Astrocyte (in vitro differentiated cells and primary cell): Measurements from ENCODE around the gene TAGAP. TPM values are rescaled to one million over a fixed set of nuclear protein-coding genes. Genes with fewer than 3 reads are reported as not detected.

Source experiments
- DNase-seq: peaks from one replicate; pipeline ENCODE4 v3.0.0-alpha.2; 2010; ENCODE audit warnings: low read depth
- FAIRE-seq: peaks from 2 replicates; lab custom pipeline; 2011; peaks lifted over from hg19 to GRCh38; lab: Jason Lieb, UNC
- H2AFZ ChIP-seq: 2 replicates; pipeline ENCODE4 v1.6.0; 2012; ENCODE audit warnings: low read depth, low read length, inconsistent platforms
- H3K27ac ChIP-seq: 2 replicates; pipeline ENCODE4 v1.5.1; 2011; ENCODE audit warnings: low read depth, low read length, inconsistent platforms
- H3K27me3 ChIP-seq: 2 replicates; pipeline ENCODE4 v1.6.0; 2011; ENCODE audit warnings: low read length, inconsistent platforms; ENCODE audit not compliant: insufficient read depth
- H3K36me3 ChIP-seq: 2 replicates; pipeline ENCODE4 v1.5.1; 2011; ENCODE audit warnings: low read length, inconsistent platforms; ENCODE audit not compliant: insufficient read depth
- H3K4me1 ChIP-seq: 2 replicates; pipeline ENCODE4 v1.5.1; 2011; ENCODE audit warnings: low read length, inconsistent platforms; ENCODE audit not compliant: insufficient read depth
- H3K4me2 ChIP-seq: 2 replicates; pipeline ENCODE4 v1.6.0; 2012; ENCODE audit warnings: low read length, inconsistent platforms
- H3K4me3 ChIP-seq: 2 replicates; pipeline ENCODE4 v1.5.1; 2011; ENCODE audit warnings: low read depth, mild to moderate bottlenecking, low read length, inconsistent platforms; ENCODE audit not compliant: insufficient read depth
- H3K79me2 ChIP-seq: 2 replicates; pipeline ENCODE4 v1.6.0; 2012; ENCODE audit warnings: mild to moderate bottlenecking, low read length, inconsistent platforms; ENCODE audit not compliant: insufficient read depth
- H3K9ac ChIP-seq: 2 replicates; pipeline ENCODE4 v1.6.0; 2012; ENCODE audit warnings: mild to moderate bottlenecking, low read length, inconsistent platforms
- H3K9me3 ChIP-seq: 2 replicates; pipeline ENCODE4 v1.5.1; 2012; ENCODE audit warnings: low read depth, mild to moderate bottlenecking, low read length, inconsistent platforms; ENCODE audit not compliant: insufficient read depth
- H4K20me1 ChIP-seq: 2 replicates; pipeline ENCODE4 v1.6.0; 2012; ENCODE audit warnings: low read length, inconsistent platforms; ENCODE audit not compliant: insufficient read depth
- H3K27ac Mint-ChIP-seq: one replicate; pipeline ENCODE4 v1.8.0; 2021; ENCODE audit warnings: mild to moderate bottlenecking, mixed read lengths; ENCODE audit not compliant: unreplicated experiment
- H3K27me3 Mint-ChIP-seq: one replicate; pipeline ENCODE4 v1.8.0; 2021; ENCODE audit warnings: low read depth, mixed read lengths; ENCODE audit not compliant: unreplicated experiment
- H3K36me3 Mint-ChIP-seq: one replicate; pipeline ENCODE4 v1.8.0; 2021; ENCODE audit warnings: low read depth, mixed read lengths; ENCODE audit not compliant: unreplicated experiment
- H3K4me1 Mint-ChIP-seq: one replicate; pipeline ENCODE4 v1.8.0; 2021; ENCODE audit warnings: low read depth, mixed read lengths; ENCODE audit not compliant: unreplicated experiment
- H3K4me3 Mint-ChIP-seq: one replicate; pipeline ENCODE4 v1.8.0; 2021; ENCODE audit warnings: mild to moderate bottlenecking, moderate library complexity, mixed read lengths; ENCODE audit not compliant: unreplicated experiment
- H3K9me3 Mint-ChIP-seq: one replicate; pipeline ENCODE4 v1.8.0; 2021; ENCODE audit warnings: mild to moderate bottlenecking, mixed read lengths; ENCODE audit not compliant: unreplicated experiment
- EZH2 ChIP-seq: IDR thresholded peaks from 2 replicates; pipeline ENCODE4 v1.6.1; 2012; ENCODE audit warnings: mild to moderate bottlenecking, low read length, inconsistent platforms; ENCODE audit not compliant: insufficient read depth
- total RNA-seq: library from RNA; stranded (reverse); gene quantifications from 2 replicates; pipeline ENCODE4 v1.2.1, GENCODE V29; 2021
- TF ChIP-seq, protein P1 (sequence below): IDR thresholded peaks from 2 replicates; pipeline ENCODE4 v1.5.1; 2011; ENCODE audit warnings: low read depth, mild to moderate bottlenecking, inconsistent platforms, low read length, moderate library complexity; ENCODE audit not compliant: insufficient read depth

TAGAP gene
- total RNA-seq, 1 donor from 2014 or later, result 0.11 TPM

GRCh38 chr6:159064477-159064876, 19.7 kb upstream of the TAGAP start:
- H4K20me1 ChIP-seq, result no peaks in the 10 kb centered on the region
- H2AFZ ChIP-seq, result no peak overlapping the region
- no peaks in the 10 kb centered on the region for H3K36me3 ChIP-seq
- H3K9me3 Mint-ChIP-seq, result peaks cover 10% of the 10 kb centered on the region
- H3K4me3 Mint-ChIP-seq, result no peak overlapping the region
- peaks cover 2% of the 10 kb centered on the region for H3K4me1 Mint-ChIP-seq
- no peak for DNase-seq
- H3K9me3 ChIP-seq, result peaks cover 2% of the 10 kb centered on the region
- no peaks in the 10 kb centered on the region for H3K4me1 ChIP-seq
- peaks cover 68% of the 10 kb centered on the region for H3K27me3 Mint-ChIP-seq
- H3K27ac Mint-ChIP-seq, result no peak overlapping the region
- no peak overlapping the region for H3K4me3 ChIP-seq
- no peak for FAIRE-seq
- no peak overlapping the region for H3K4me2 ChIP-seq
- peaks cover 37% of the 10 kb centered on the region for H3K27me3 ChIP-seq
- TF ChIP-seq, protein P1, sequence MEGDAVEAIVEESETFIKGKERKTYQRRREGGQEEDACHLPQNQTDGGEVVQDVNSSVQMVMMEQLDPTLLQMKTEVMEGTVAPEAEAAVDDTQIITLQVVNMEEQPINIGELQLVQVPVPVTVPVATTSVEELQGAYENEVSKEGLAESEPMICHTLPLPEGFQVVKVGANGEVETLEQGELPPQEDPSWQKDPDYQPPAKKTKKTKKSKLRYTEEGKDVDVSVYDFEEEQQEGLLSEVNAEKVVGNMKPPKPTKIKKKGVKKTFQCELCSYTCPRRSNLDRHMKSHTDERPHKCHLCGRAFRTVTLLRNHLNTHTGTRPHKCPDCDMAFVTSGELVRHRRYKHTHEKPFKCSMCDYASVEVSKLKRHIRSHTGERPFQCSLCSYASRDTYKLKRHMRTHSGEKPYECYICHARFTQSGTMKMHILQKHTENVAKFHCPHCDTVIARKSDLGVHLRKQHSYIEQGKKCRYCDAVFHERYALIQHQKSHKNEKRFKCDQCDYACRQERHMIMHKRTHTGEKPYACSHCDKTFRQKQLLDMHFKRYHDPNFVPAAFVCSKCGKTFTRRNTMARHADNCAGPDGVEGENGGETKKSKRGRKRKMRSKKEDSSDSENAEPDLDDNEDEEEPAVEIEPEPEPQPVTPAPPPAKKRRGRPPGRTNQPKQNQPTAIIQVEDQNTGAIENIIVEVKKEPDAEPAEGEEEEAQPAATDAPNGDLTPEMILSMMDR, result no peak
- no peak for TF ChIP-seq EZH2
- no peaks in the 10 kb centered on the region for H3K36me3 Mint-ChIP-seq
- no peaks in the 10 kb centered on the region for H3K79me2 ChIP-seq
- no peak overlapping the region for H3K27ac ChIP-seq
- H3K9ac ChIP-seq, result no peak overlapping the region

GRCh38 chr6:159063549-159063948, 18.8 kb upstream of the TAGAP start:
- no peaks in the 10 kb centered on the region for H4K20me1 ChIP-seq
- no peak overlapping the region for H3K4me3 Mint-ChIP-seq
- no peaks in the 10 kb centered on the region for H3K36me3 Mint-ChIP-seq
- H3K27ac ChIP-seq, result no peak overlapping the region
- no peak overlapping the region for H3K9ac ChIP-seq
- no peaks in the 10 kb centered on the region for H3K36me3 ChIP-seq
- no peak overlapping the region for H3K27ac Mint-ChIP-seq
- no peak for DNase-seq
- no peak overlapping the region for H3K4me2 ChIP-seq
- no peak overlapping the region for H3K4me3 ChIP-seq
- H3K27me3 ChIP-seq, result peaks cover 28% of the 10 kb centered on the region
- H3K4me1 Mint-ChIP-seq, result peaks cover 2% of the 10 kb centered on the region
- peaks cover 2% of the 10 kb centered on the region for H3K9me3 ChIP-seq
- no peaks in the 10 kb centered on the region for H3K4me1 ChIP-seq
- no peaks in the 10 kb centered on the region for H3K79me2 ChIP-seq
- TF ChIP-seq EZH2, result no peak
- TF ChIP-seq, protein P1, result no peak
- peaks cover 10% of the 10 kb centered on the region for H3K9me3 Mint-ChIP-seq
- FAIRE-seq, result no peak
- no peak overlapping the region for H2AFZ ChIP-seq
- H3K27me3 Mint-ChIP-seq, result peaks cover 61% of the 10 kb centered on the region

GRCh38 chr6:159062976-159063375, 18.2 kb upstream of the TAGAP start:
- Mint-ChIP-seq H3K27ac (no peak overlapping the region), H3K9me3 (peaks cover 10% of the 10 kb centered on the region), H3K36me3 (no peaks in the 10 kb centered on the region), H3K4me1 (peaks cover 2% of the 10 kb centered on the region), H3K27me3 (peaks cover 59% of the 10 kb centered on the region), H3K4me3 (no peak overlapping the region)
- TF ChIP-seq, protein P1, result no peak
- TF ChIP-seq EZH2, result no peak
- Histone ChIP-seq H3K9ac (no peak overlapping the region), H3K4me1 (no peaks in the 10 kb centered on the region), H3K9me3 (peaks cover 2% of the 10 kb centered on the region), H2AFZ (no peak overlapping the region), H3K4me2 (no peak overlapping the region), H4K20me1 (no peaks in the 10 kb centered on the region), H3K79me2 (no peaks in the 10 kb centered on the region), H3K27ac (no peak overlapping the region), H3K36me3 (no peaks in the 10 kb centered on the region), H3K4me3 (no peak overlapping the region), H3K27me3 (peaks cover 24% of the 10 kb centered on the region)
- FAIRE-seq (no peak), DNase-seq (no peak)
